HepG2 (cell line): ENCODE results near the gene PKP3. TPM values are rescaled to one million over a fixed set of nuclear protein-coding genes. Genes with fewer than 3 reads are reported as not detected.
A peak's percentile ranks its signal among the peaks of the same experiment; 100 is the strongest.

Source experiments
- ATAC-seq: fragments of 200-7000 bp; cut with Tn5 transposase; 3 replicates; pipeline ENCODE4 v1.9.1; 2020; ENCODE audit warnings: mild to moderate bottlenecking, moderate library complexity
- BruUV-seq: library from RNA; stranded (reverse); fragments of 400-500 nt; replicated peaks from 2 replicates; lab custom pipeline; 2021; lab: Mats Ljungman, UMichigan
- CTCF ChIA-PET: fragments of 300-600 bp; formaldehyde crosslinking; extraction: SDS; loops from one replicate; lab custom pipeline; 2021; ENCODE audit warnings: low total read pairs, inconsistent platforms, low intra/inter-chr PET ratio; lab: Yijun Ruan, JAX
- POLR2A ChIA-PET: fragments of 350-600 bp; sonication (Branson Sonifier 250); formaldehyde crosslinking; loops from one replicate; lab custom pipeline; 2020; ENCODE audit warnings: antibody characterized with exemption, inconsistent platforms; lab: Yijun Ruan, JAX
- DNase-seq: peaks from one replicate; pipeline ENCODE4 v3.0.0-alpha.2; 2015; ENCODE audit warnings: low spot score
- FAIRE-seq: peaks from 3 replicates; lab custom pipeline; 2011; peaks lifted over from hg19 to GRCh38; lab: Jason Lieb, UNC
- H2AFZ ChIP-seq: one replicate; pipeline ENCODE4 v1.6.1; 2011; ENCODE audit warnings: low read length, inconsistent platforms
- H3K27ac ChIP-seq: fragments of 300-600 bp; 3 replicates; pipeline ENCODE4 v1.8.0; 2011; ENCODE audit warnings: mixed run types, mild to moderate bottlenecking, mixed read lengths, low read length, inconsistent platforms; ENCODE audit not compliant: insufficient read depth; ENCODE audit errors: extremely low read length
- H3K27me3 ChIP-seq, 2 experiments: fragments of 200-600 bp in 1 of 2; 2 replicates in 1 of 2; 3 replicates in 1 of 2; pipeline versions ENCODE4 v1.6.0 to v1.8.0; 2011; ENCODE audit warnings: low read length in 2 of 2, mild to moderate bottlenecking in 2 of 2, moderate library complexity in 2 of 2, inconsistent platforms in 1 of 2; ENCODE audit not compliant: insufficient read depth in 2 of 2, control insufficient read depth in 1 of 2
- H3K36me3 ChIP-seq, 2 experiments: fragments of 200-600 bp in 1 of 2; replicated peaks in 1 of 2; 2 replicates in 1 of 2; 3 replicates in 1 of 2; pipeline versions ENCODE4 v1.5.1 to v1.8.0; 2011; ENCODE audit warnings: low read length in 2 of 2, inconsistent platforms in 1 of 2; ENCODE audit not compliant: insufficient read depth in 2 of 2, control insufficient read depth in 1 of 2
- H3K4me1 ChIP-seq: 2 replicates; pipeline ENCODE4 v1.5.1; 2012; ENCODE audit warnings: low read length, inconsistent platforms; ENCODE audit not compliant: insufficient read depth
- H3K4me2 ChIP-seq: 2 replicates; pipeline ENCODE4 v1.6.0; 2011; ENCODE audit warnings: low read depth, low read length, inconsistent platforms
- H3K4me3 ChIP-seq, 3 experiments: fragments of 200-600 bp in 1 of 3; sonication (generic), shearing (Covaris generic) in 1 of 3; replicated peaks in 1 of 3; 2 replicates each; pipeline ENCODE4 v1.5.1; 2011 to 2016; ENCODE audit warnings: low read length in 3 of 3, inconsistent platforms in 2 of 3, low read depth in 2 of 3, mild to moderate bottlenecking in 2 of 3, control low read depth in 1 of 3, mixed read lengths in 1 of 3; ENCODE audit not compliant: insufficient read depth in 1 of 3
- H3K79me2 ChIP-seq: one replicate; pipeline ENCODE4 v1.6.1; 2011; ENCODE audit warnings: low read length, inconsistent platforms; ENCODE audit not compliant: insufficient read depth
- H3K9ac ChIP-seq: 2 replicates; pipeline ENCODE4 v1.6.0; 2011; ENCODE audit warnings: mild to moderate bottlenecking, low read depth, low read length, inconsistent platforms; ENCODE audit not compliant: insufficient read depth
- H3K9me3 ChIP-seq: 2 replicates; pipeline ENCODE4 v1.5.1; 2012; ENCODE audit warnings: mild to moderate bottlenecking, low read length
- H4K20me1 ChIP-seq: 2 replicates; pipeline ENCODE4 v1.6.0; 2011; ENCODE audit warnings: inconsistent platforms, mild to moderate bottlenecking, low read length, moderate library complexity; ENCODE audit not compliant: insufficient read depth
- AGO2 ChIP-seq: fragments of 200-400 bp; formaldehyde crosslinking; optimal IDR thresholded peaks from 2 replicates; pipeline ENCODE3; 2017; ENCODE audit warnings: mild to moderate bottlenecking, low read depth, low read length, moderate library complexity
- CCDC6 ChIP-seq: sonication (generic); formaldehyde crosslinking; IDR thresholded peaks from 2 replicates; pipeline ENCODE4 v1.8.1; 2022; ENCODE audit warnings: mild to moderate bottlenecking, missing genetic modification reagents, moderate library complexity
- HOXA3 ChIP-seq: sonication (generic); formaldehyde crosslinking; IDR thresholded peaks from 2 replicates; pipeline ENCODE4 v1.5.0; 2020; ENCODE audit warnings: missing genetic modification reagents
- RBFOX2 ChIP-seq: fragments of 200-400 bp; formaldehyde crosslinking; IDR thresholded peaks from 2 replicates; pipeline ENCODE4 v1.6.1; 2017; ENCODE audit warnings: low read depth, mild to moderate bottlenecking, low read length
- THRA ChIP-seq: sonication (generic); formaldehyde crosslinking; IDR thresholded peaks from 2 replicates; pipeline ENCODE4 v1.4.0; 2020; ENCODE audit warnings: missing genetic modification reagents, borderline replicate concordance
- ZHX1 ChIP-seq: sonication (generic); formaldehyde crosslinking; IDR thresholded peaks from 2 replicates; pipeline ENCODE4 v1.8.1; 2022; ENCODE audit warnings: low read depth, mild to moderate bottlenecking, missing genetic modification reagents
- WGBS: methylation state at CpG from one replicate; pipeline ENCODE4 v1.1.6; 2017; ENCODE audit warnings: low lambda C conversion rate; 5-methylcytosine and 5-hydroxymethylcytosine counted together
- in situ Hi-C: cut with HindIII; loops from 2 replicates; pipeline ENCODE4 v1.10.0; 2017; ENCODE audit warnings: low pct_unique_long_range_greater_than_20kb; ENCODE audit not compliant: extremely low pct_ligation_motif_present
- intact Hi-C: fragments of 100-400 bp; cut with micrococcal nuclease; formaldehyde crosslinking; loops from one replicate; pipeline ENCODE4 v1.10.0; 2022; ENCODE audit not compliant: unreplicated experiment
- polyA plus RNA-seq, 8 experiments: library from polyadenylated mRNA; depleted of rRNA in 3 of 8; stranded (reverse) in 7 of 8; unstranded in 1 of 8; fragments of >200 nt; fragmentation: Illumina TruSeq in 4 of 8; extraction: Trizol in 4 of 8; gene quantifications; 2 replicates each; pipeline versions ENCODE4 v1.2.1 to v1.2.3, GENCODE V29; 2011 to 2016; ENCODE audit warnings: low read depth in 4 of 8, missing spikeins in 1 of 8, mixed read lengths in 1 of 8; ENCODE audit not compliant: insufficient read depth in 1 of 8
- total RNA-seq, 5 experiments: library from RNA; depleted of rRNA; stranded (reverse); fragments of >200 nt; fragmentation: Illumina TruSeq; extraction: Trizol; gene quantifications; 2 replicates each; pipeline ENCODE4 v1.2.3, GENCODE V29; 2016; ENCODE audit warnings: low read depth in 1 of 5

PKP3 gene
- total and polyA plus RNA-seq, 2 of the 13 experiments (the other 11 are each of a cell fraction or from before 2014, with no cell fraction given): 18.0 to 28.7 TPM

GRCh38 chr11:406796-407650 is 13.0 kb downstream of the PKP3 start:
- Histone ChIP-seq H3K9me3 (no peaks in the 10 kb centered on the region), H3K27ac (no peak overlapping the region), H4K20me1 (no peaks in the 10 kb centered on the region), H3K9ac (no peak overlapping the region), H3K4me1 (peaks cover 32% of the 10 kb centered on the region), H3K4me3 (no peak overlapping the region), H3K4me2 (no peak overlapping the region), H2AFZ (no peak overlapping the region), H3K79me2 (no peaks in the 10 kb centered on the region), H3K36me3 (peaks cover 3 to 11% of the 10 kb centered on the region in 2 experiments; a peak in 3 of 5 replicates), H3K27me3 (no peaks in the 10 kb centered on the region)
- CTCF ChIA-PET: no interaction called here
- DNase-seq (no peak), ATAC-seq (no peak), FAIRE-seq (no peak)
- in situ Hi-C loops (loop anchor here (5.0 kb wide), 1 partner anchor 35 kb away; the partner anchor contains the start of gene ANO9), intact Hi-C loops (loop anchor here (5.0 kb wide), 1 partner anchor 40 kb away; no protein-coding TSS in a partner anchor)
- POLR2A ChIA-PET: interaction anchor here (0.6 to 1.7 kb wide), 5 partner anchors 10 to 129 kb away, joined by 3 to 6 read pairs (median 5); partner anchors contain the start of genes HRAS, PKP3 and PTDSS2
- BruUV-seq: no TSS peak
- TF ChIP-seq CCDC6 (CRISPR knock-in tag) (no peak), HOXA3 (CRISPR knock-in tag) (peak; percentile 28; the same call in 1 of the 2 replicates), RBFOX2 (peak; percentile 7; the same call in 1 of the 2 replicates)
- 93% methylated on average over 68 of the region's 91 CpGs for WGBS

- no peak overlapping the region for H3K9ac ChIP-seq
- H3K79me2 ChIP-seq: no peaks in the 10 kb centered on the region
- in situ Hi-C loops: loop anchor here (5.0 kb wide), 1 partner anchor 35 kb away; the partner anchor contains the start of gene ANO9
- TF ChIP-seq AGO2 (peak; percentile 69), ZHX1 (CRISPR knock-in tag) (0 out of 2 replicates have a peak, but pooled peaks have one; percentile 31), THRA (CRISPR knock-in tag) (no peak), HOXA3 (CRISPR knock-in tag) (0 out of 2 replicates have a peak, but pooled peaks have one; percentile 16)
- H4K20me1 ChIP-seq: no peaks in the 10 kb centered on the region
- no TSS peak for BruUV-seq
- ChIA-PET POLR2A (interaction anchor here (0.6 to 1.7 kb wide), 5 partner anchors 11 to 128 kb away, joined by 3 to 6 read pairs (median 5); partner anchors contain the start of genes HRAS, PKP3 and PTDSS2), CTCF (no interaction called here)
- no peak overlapping the region for H3K27ac ChIP-seq
- no peaks in the 10 kb centered on the region for H3K27me3 ChIP-seq
- no peaks in the 10 kb centered on the region for H3K9me3 ChIP-seq
- peaks cover 33% of the 10 kb centered on the region for H3K4me1 ChIP-seq
- intact Hi-C loops: loop anchor here (5.0 kb wide), 1 partner anchor 40 kb away; no protein-coding TSS in a partner anchor
- H3K4me3 ChIP-seq: no peak overlapping the region
- FAIRE-seq: no peak
- peaks cover 3 to 11% of the 10 kb centered on the region in 2 experiments; a peak in 3 of 5 replicates for H3K36me3 ChIP-seq
- H3K4me2 ChIP-seq: no peak overlapping the region
- ATAC-seq: no peak
- H2AFZ ChIP-seq: no peak overlapping the region
- DNase-seq: no peak
- WGBS: 96% methylated on average over 28 of the region's 28 CpGs
Observed at GRCh38 chr11:407651-408123, 13.7 kb downstream of the PKP3 start.
